ENCODE results near the gene PDE1C.

- TF ChIP-seq CTCF (conservative IDR thresholded peaks at IDR 0.05): no peak
- TF ChIP-seq ZFX (IDR thresholded peaks at IDR 0.05): no peak
Measured at GRCh38 chr7:31850066-31850465, 220.1 kb downstream of the PDE1C start.
